Esophagus squamous epithelium (tissue), 5 donors: ENCODE data around the gene COQ10B. TPM values are rescaled to one million over a fixed set of nuclear protein-coding genes. Genes with fewer than 3 reads are reported as not detected.
"Not testable (repeated sequence)": the region's sequence is repeated elsewhere in the genome, so short reads cannot be mapped to it uniquely, and the experiment has no call there.

ENCODE experiments used
- DNase-seq: peaks from one replicate; lab custom pipeline; 2025; lab: John Stamatoyannopoulos, UW
- H3K27ac ChIP-seq, 4 donors: fragments of 200-600 bp; sonication (generic); one replicate each; pipeline ENCODE4 v1.5.1; 2016 to 2019; ENCODE audit warnings: mild to moderate bottlenecking in 1 of 4
- H3K27me3 ChIP-seq, 4 donors: fragments of 200-600 bp; sonication (generic); 1 replicate in 3 of 4; 2 replicates in 1 of 4; pipeline versions ENCODE4 v1.5.1 to v1.6.0; 2017 to 2021; ENCODE audit warnings: antibody characterized with exemption in 1 of 4
- H3K36me3 ChIP-seq, 3 donors: fragments of 200-600 bp; sonication (generic); one replicate each; pipeline ENCODE4 v1.5.1; 2016 to 2019
- H3K4me1 ChIP-seq, 3 donors: fragments of 200-600 bp; sonication (generic); one replicate each; pipeline ENCODE4 v1.5.1; 2017 to 2019
- H3K4me3 ChIP-seq, 4 donors: fragments of 200-600 bp; sonication (generic); 1 replicate in 3 of 4; 2 replicates in 1 of 4; pipeline ENCODE4 v1.5.1; 2016 to 2019; ENCODE audit warnings: mild to moderate bottlenecking in 2 of 4, moderate library complexity in 1 of 4
- H3K9me3 ChIP-seq, 3 donors: fragments of 200-600 bp; sonication (generic); one replicate each; pipeline ENCODE4 v1.5.1; 2016 to 2019
- CTCF ChIP-seq, 6 experiments: fragments of 450-650 bp in 4 of 6; fragments of 200-600 bp in 2 of 6; sonication (generic) in 2 of 6; IDR thresholded peaks; one replicate each; pipeline ENCODE4 v1.5.1; 2016 to 2019; ENCODE audit warnings: antibody characterized with exemption in 6 of 6, mild to moderate bottlenecking in 4 of 6, moderate library complexity in 4 of 6
- POLR2A ChIP-seq, 4 donors: fragments of 450-650 bp; IDR thresholded peaks; one replicate each; pipeline ENCODE4 v1.6.1; 2017; ENCODE audit warnings: antibody characterized with exemption in 4 of 4, mild to moderate bottlenecking in 4 of 4, moderate library complexity in 3 of 4
- WGBS, 2 donors: methylation state at CpG; one replicate each; pipeline ENCODE4 v1.1.5; 2018; 5-methylcytosine and 5-hydroxymethylcytosine counted together
- intact Hi-C: fragments of 100-400 bp; cut with DNase I; formaldehyde crosslinking; loops from one replicate; pipeline ENCODE4 v1.15.0; 2022
- total RNA-seq, 4 donors: library from RNA; depleted of rRNA; stranded (reverse); fragments of >200 nt; gene quantifications; one replicate each; pipeline ENCODE4 v1.1.0, GENCODE V29; 2016
- donor health status: DM: yes; HTN: yes; CAD: no.

Gene COQ10B
- total RNA-seq, 4 donors from 2014 or later = 15.9 to 26.3 (median 22.7) TPM

GRCh38 chr2:197461057-197461456, 7.7 kb downstream of the COQ10B start:
- 39 to 63% methylated on average over 2 of the region's 2 CpGs for WGBS, 2 donors
- Histone ChIP-seq H3K27ac (peak overlapping the region; percentile 28 to 68 (median 51)), H3K4me1 (peaks cover 0 to 60% (median 17%) of the 10 kb centered on the region in 3 donors), H3K4me3 (no peak overlapping the region), H3K9me3 (no peaks in the 10 kb centered on the region), H3K27me3 (no peaks in the 10 kb centered on the region), H3K36me3 (peaks cover 0 to 67% (median 5%) of the 10 kb centered on the region in 3 donors)
- TF ChIP-seq POLR2A (IDR thresholded peaks at IDR 0.05) = no peak
- TF ChIP-seq CTCF (IDR thresholded peaks at IDR 0.05) = no peak
- intact Hi-C loops = no loop called here
- DNase-seq = no peak

- Histone ChIP-seq H3K4me1 (peaks cover 0 to 31% (median 6%) of the 10 kb centered on the region in 3 donors), H3K36me3 (peaks cover 0 to 95% (median 25%) of the 10 kb centered on the region in 3 donors), H3K27ac (no peak overlapping the region), H3K27me3 (no peaks in the 10 kb centered on the region), H3K9me3 (no peaks in the 10 kb centered on the region), H3K4me3 (no peak overlapping the region)
- intact Hi-C loops = no loop called here
- no peak for TF ChIP-seq CTCF (IDR thresholded peaks at IDR 0.05)
- TF ChIP-seq POLR2A (IDR thresholded peaks at IDR 0.05) = no peak
- no peak for DNase-seq
- WGBS, 2 donors = 29 to 58% methylated on average over 1 of the region's 1 CpG
Measured at GRCh38 chr2:197464175-197464574, 10.8 kb downstream of the COQ10B start.

GRCh38 chr2:197472166-197472565, 18.8 kb downstream of the COQ10B start:
- DNase-seq = no peak
- no peaks in the 10 kb centered on the region for H3K4me1 ChIP-seq
- no peaks in the 10 kb centered on the region for H3K27me3 ChIP-seq
- H3K36me3 ChIP-seq = peaks cover 0 to 100% (median 45%) of the 10 kb centered on the region in 3 donors
- no peak overlapping the region for H3K4me3 ChIP-seq
- no peak overlapping the region for H3K27ac ChIP-seq
- TF ChIP-seq CTCF (IDR thresholded peaks at IDR 0.05) (no peak), POLR2A (IDR thresholded peaks at IDR 0.05) (no peak)
- WGBS, 2 donors = 97 to 99% methylated on average over 5 of the region's 5 CpGs
- intact Hi-C loops = no loop called here
- H3K9me3 ChIP-seq = no peaks in the 10 kb centered on the region

- peaks cover 0 to 91% (median 19%) of the 10 kb centered on the region in 3 donors for H3K36me3 ChIP-seq
- TF ChIP-seq CTCF (IDR thresholded peaks at IDR 0.05) (no peak), POLR2A (IDR thresholded peaks at IDR 0.05) (no peak)
- H3K27me3 ChIP-seq = no peaks in the 10 kb centered on the region
- H3K4me1 ChIP-seq = no peaks in the 10 kb centered on the region
- DNase-seq = no peak
- H3K27ac ChIP-seq = no peak overlapping the region
- H3K9me3 ChIP-seq = peaks cover 0 to 8% (median 0%) of the 10 kb centered on the region in 3 donors
- 97 to 100% methylated on average over 3 of the region's 3 CpGs for WGBS, 2 donors
- no peak overlapping the region for H3K4me3 ChIP-seq
- intact Hi-C loops = no loop called here
Measured at GRCh38 chr2:197477797-197478196, 24.4 kb downstream of the COQ10B start.

GRCh38 chr2:197480165-197481036, 27.0 kb downstream of the COQ10B start:
- no peaks in the 10 kb centered on the region for H3K27me3 ChIP-seq
- H3K27ac ChIP-seq = no peak overlapping the region
- no peak for DNase-seq
- TF ChIP-seq POLR2A (IDR thresholded peaks at IDR 0.05) (no peak), CTCF (IDR thresholded peaks at IDR 0.05) (no peak)
- intact Hi-C loops = no loop called here
- no peak overlapping the region for H3K4me3 ChIP-seq
- H3K4me1 ChIP-seq = no peaks in the 10 kb centered on the region
- peaks cover 0 to 24% (median 9%) of the 10 kb centered on the region in 3 donors for H3K9me3 ChIP-seq
- WGBS, 2 donors = 90 to 92% methylated on average over 7 to 8 of the region's 9 CpGs
- peaks cover 0 to 89% (median 4%) of the 10 kb centered on the region in 3 donors for H3K36me3 ChIP-seq

- H3K27ac ChIP-seq, DNase-seq, H3K27me3 ChIP-seq, intact Hi-C loops, H3K4me3 ChIP-seq, H3K4me1 ChIP-seq: not testable (repeated sequence)
- 93 to 94% methylated on average over 3 of the region's 3 CpGs for WGBS, 2 donors
- H3K9me3 ChIP-seq = peaks cover 0 to 24% (median 9%) of the 10 kb centered on the region in 3 donors
- peaks cover 16 to 89% (median 21%) of the 10 kb centered on the region in 3 donors for H3K36me3 ChIP-seq
Measured at GRCh38 chr2:197484248-197484647, 30.9 kb downstream of the COQ10B start.
